Endothelial cell of umbilical vein (primary cell): Measurements from ENCODE around the gene RGP1.
A peak's percentile ranks its signal among the peaks of the same experiment; 100 is the strongest.

Experiments used
- CTCF ChIP-seq, 2 donors: IDR thresholded peaks; 1 replicate in 1 of 2; 2 replicates in 1 of 2; pipeline ENCODE4 v1.5.1; 2011; ENCODE audit warnings: low read length in 2 of 2, mild to moderate bottlenecking in 2 of 2, moderate library complexity in 2 of 2, control low read depth in 1 of 2, inconsistent platforms in 1 of 2, low read depth in 1 of 2; ENCODE audit not compliant: insufficient read depth in 1 of 2; ENCODE audit errors: extremely low read depth in 1 of 2
- EZH2 ChIP-seq: IDR thresholded peaks from 2 replicates; pipeline ENCODE4 v1.6.1; 2012; ENCODE audit warnings: borderline replicate concordance, low read depth, mild to moderate bottlenecking, moderate library complexity, low read length, inconsistent platforms; ENCODE audit not compliant: severe bottlenecking
- JUN ChIP-seq: IDR thresholded peaks from 2 replicates; pipeline ENCODE4 v1.6.1; 2011; ENCODE audit warnings: borderline replicate concordance, low read depth; ENCODE audit not compliant: insufficient read length, insufficient read depth
- MYC ChIP-seq: IDR thresholded peaks from one replicate; pipeline ENCODE4 v1.6.1; 2011; ENCODE audit warnings: mild to moderate bottlenecking, low read depth, low read length
- POLR2A ChIP-seq: IDR thresholded peaks from 2 replicates; pipeline ENCODE4 v1.6.1; 2012; ENCODE audit warnings: low read depth, mild to moderate bottlenecking, control low read depth, low read length
- POLR2AphosphoS5 ChIP-seq: IDR thresholded peaks from 2 replicates; pipeline ENCODE4 v1.6.1; 2012; ENCODE audit warnings: low read depth, mild to moderate bottlenecking, control low read depth, low read length, moderate library complexity; ENCODE audit not compliant: insufficient read depth
- TF ChIP-seq, protein P1 (sequence below): IDR thresholded peaks from 2 replicates; pipeline ENCODE4 v1.6.1; 2011; ENCODE audit not compliant: insufficient read depth, insufficient read length

DNA sequence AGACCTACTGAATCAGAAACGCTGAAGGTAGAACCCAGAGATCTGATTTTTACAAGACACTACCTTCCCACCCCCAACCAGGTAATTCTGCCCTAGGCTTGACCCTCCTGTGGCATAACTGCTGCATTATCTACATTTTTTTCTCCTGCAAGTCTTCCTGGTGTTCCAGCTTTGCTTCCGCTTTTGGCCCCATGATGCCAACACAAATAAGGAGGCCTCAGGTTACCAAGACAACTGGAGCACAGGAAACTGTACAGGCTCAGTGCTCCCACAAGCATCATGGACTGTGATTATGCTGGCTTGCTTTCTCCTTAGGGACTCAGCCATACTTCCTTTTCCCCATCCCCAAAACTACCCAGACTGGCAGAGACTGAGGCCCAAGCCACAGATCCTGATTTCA, 11.6 kb downstream of the RGP1 start:
- TF ChIP-seq POLR2AphosphoS5 (peak; percentile 92), CTCF (IDR thresholded peaks at IDR 0.05; ENCODE audit: extremely low read depth in 1 of 2, insufficient read depth in 1 of 2, low read depth in 1 of 2, low read length in 2 of 2) (no peak), EZH2 (no peak), POLR2A (peak; percentile 75), JUN (peak; percentile 23), MYC (no peak)
- TF ChIP-seq, protein P1, sequence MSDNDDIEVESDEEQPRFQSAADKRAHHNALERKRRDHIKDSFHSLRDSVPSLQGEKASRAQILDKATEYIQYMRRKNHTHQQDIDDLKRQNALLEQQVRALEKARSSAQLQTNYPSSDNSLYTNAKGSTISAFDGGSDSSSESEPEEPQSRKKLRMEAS: no peak
